SK-N-SH (cell line): ENCODE data around the gene CA6. TPM values are rescaled to one million over a fixed set of nuclear protein-coding genes. Genes with fewer than 3 reads are reported as not detected.
A peak's percentile ranks its signal among the peaks of the same experiment; 100 is the strongest.

Source experiments
- CTCF ChIA-PET: fragments of 300-600, 350-600 bp; formaldehyde crosslinking; extraction: SDS; loops from one replicate; lab custom pipeline; 2021; lab: Yijun Ruan, JAX
- POLR2A ChIA-PET: fragments of 350-600 bp; sonication (Branson Sonifier 250); formaldehyde crosslinking; extraction: SDS; loops from one replicate; lab custom pipeline; 2020; ENCODE audit warnings: antibody characterized with exemption, inconsistent platforms; lab: Yijun Ruan, JAX
- DNase-seq: peaks from one replicate; pipeline ENCODE4 v3.0.0; 2012
- H2AFZ ChIP-seq: fragments of 200-600 bp; sonication (generic); 2 replicates; pipeline ENCODE4 v1.8.1; 2016; ENCODE audit warnings: antibody characterized with exemption, mild to moderate bottlenecking, low read depth
- H3F3A ChIP-seq: fragments of 200-600 bp; sonication (generic); replicated peaks from 2 replicates; pipeline ENCODE3; 2016; ENCODE audit warnings: antibody characterized with exemption, mild to moderate bottlenecking; ENCODE audit not compliant: insufficient read depth
- H3K27ac ChIP-seq, 2 experiments: fragments of 200-500 bp in 1 of 2; fragments of 200-600 bp in 1 of 2; sonication (Bioruptor generic) in 1 of 2; sonication (generic), shearing (Covaris generic) in 1 of 2; 2 replicates each; pipeline versions ENCODE4 v1.5.1 to v1.6.1; 2014 to 2016; ENCODE audit warnings: low read depth in 2 of 2, inconsistent platforms in 1 of 2, low read length in 1 of 2, mild to moderate bottlenecking in 1 of 2, mixed read lengths in 1 of 2
- H3K27me3 ChIP-seq: fragments of 200-600 bp; sonication (generic), shearing (Covaris generic); 2 replicates; pipeline ENCODE4 v1.6.1; 2016; ENCODE audit warnings: mixed run types; ENCODE audit not compliant: insufficient read depth
- H3K36me3 ChIP-seq, 2 experiments: fragments of 200-500 bp in 1 of 2; fragments of 200-600 bp in 1 of 2; sonication (Bioruptor generic) in 1 of 2; sonication (generic) in 1 of 2; replicated peaks in 1 of 2; 2 replicates each; pipeline versions ENCODE3 to v1.5.1; 2014 to 2016; ENCODE audit warnings: low read length in 1 of 2, mild to moderate bottlenecking in 1 of 2; ENCODE audit not compliant: insufficient read depth in 2 of 2, control insufficient read depth in 1 of 2
- H3K4me1 ChIP-seq, 2 experiments: fragments of 200-500 bp in 1 of 2; fragments of 200-600 bp in 1 of 2; sonication (Bioruptor generic) in 1 of 2; sonication (generic), shearing (Covaris generic) in 1 of 2; 2 replicates each; pipeline versions ENCODE4 v1.5.1 to v1.6.1; 2014 to 2016; ENCODE audit warnings: low read depth in 1 of 2, low read length in 1 of 2, mixed run types in 1 of 2; ENCODE audit not compliant: insufficient read depth in 2 of 2, control insufficient read depth in 1 of 2
- H3K4me2 ChIP-seq: fragments of 200-600 bp; sonication (generic), shearing (Covaris generic); 2 replicates; pipeline ENCODE4 v1.6.1; 2017; ENCODE audit warnings: mixed run types
- H3K4me3 ChIP-seq, 2 experiments: fragments of 200-500 bp in 1 of 2; fragments of 200-600 bp in 1 of 2; sonication (Bioruptor generic) in 1 of 2; sonication (generic), shearing (Covaris generic) in 1 of 2; 2 replicates each; pipeline versions ENCODE4 v1.5.1 to v1.8.1; 2014 to 2016; ENCODE audit warnings: low read depth in 2 of 2, inconsistent platforms in 1 of 2, low read length in 1 of 2, mild to moderate bottlenecking in 1 of 2, mixed read lengths in 1 of 2, moderate library complexity in 1 of 2
- H3K79me2 ChIP-seq: fragments of 200-600 bp; sonication (generic); 2 replicates; pipeline ENCODE4 v1.8.1; 2017; ENCODE audit warnings: mild to moderate bottlenecking; ENCODE audit not compliant: insufficient read depth
- H3K9ac ChIP-seq: fragments of 200-600 bp; sonication (generic); 2 replicates; pipeline ENCODE4 v1.6.1; 2017; ENCODE audit warnings: mixed run types
- H3K9me2 ChIP-seq: fragments of 200-600 bp; sonication (generic); 2 replicates; pipeline ENCODE4 v1.6.1; 2017; ENCODE audit warnings: mixed run types
- H3K9me3 ChIP-seq: fragments of 200-600 bp; sonication (generic); 2 replicates; pipeline ENCODE4 v1.6.1; 2017; ENCODE audit warnings: mixed run types, mild to moderate bottlenecking, moderate library complexity
- H4K20me1 ChIP-seq: fragments of 200-600 bp; sonication (generic); 2 replicates; pipeline ENCODE4 v1.6.1; 2017; ENCODE audit warnings: mild to moderate bottlenecking, mixed run types; ENCODE audit not compliant: insufficient read depth
- CHD2 ChIP-seq: fragments of 150-350 bp; IDR thresholded peaks from 2 replicates; pipeline ENCODE4 v1.6.1; 2018; ENCODE audit warnings: low read length; ENCODE audit not compliant: partially characterized antibody
- ELF1 ChIP-seq: IDR thresholded peaks from 2 replicates; pipeline ENCODE4 v1.4.0; 2012
- FOXJ3 ChIP-seq: sonication (generic); formaldehyde crosslinking; IDR thresholded peaks from 2 replicates; pipeline ENCODE4 v1.5.1; 2020; ENCODE audit warnings: mild to moderate bottlenecking, missing genetic modification reagents
- FOXM1 ChIP-seq: IDR thresholded peaks from 2 replicates; pipeline ENCODE4 v1.4.0; 2012; ENCODE audit warnings: low read depth, mild to moderate bottlenecking
- GABPA ChIP-seq: IDR thresholded peaks from 2 replicates; pipeline ENCODE4 v1.4.0; 2012; ENCODE audit warnings: low read depth, mild to moderate bottlenecking
- GATA2 ChIP-seq: sonication (generic); formaldehyde crosslinking; IDR thresholded peaks from 2 replicates; pipeline ENCODE4 v1.5.0; 2020; ENCODE audit warnings: mild to moderate bottlenecking, missing genetic modification reagents
- MAX ChIP-seq: IDR thresholded peaks from 2 replicates; pipeline ENCODE4 v1.4.0; 2012; ENCODE audit warnings: low read depth
- MEF2A ChIP-seq: IDR thresholded peaks from 2 replicates; pipeline ENCODE4 v1.4.0; 2012; ENCODE audit warnings: low read depth, borderline replicate concordance
- MXI1 ChIP-seq: IDR thresholded peaks from 2 replicates; pipeline ENCODE4 v1.6.1; 2012; ENCODE audit warnings: mild to moderate bottlenecking, low read depth, low read length, improper control_type of control experiment
- NFIC ChIP-seq: IDR thresholded peaks from 2 replicates; pipeline ENCODE4 v1.4.0; 2012; ENCODE audit warnings: borderline replicate concordance
- POLR2AphosphoS5 ChIP-seq: IDR thresholded peaks from 2 replicates; pipeline ENCODE4 v1.6.1; 2012; ENCODE audit warnings: low read depth, low read length
- RAD21 ChIP-seq: IDR thresholded peaks from 2 replicates; pipeline ENCODE4 v1.6.1; 2012; ENCODE audit warnings: mild to moderate bottlenecking, low read length
- RCOR1 ChIP-seq: fragments of 150-350 bp; IDR thresholded peaks from 2 replicates; pipeline ENCODE4 v1.6.1; 2017; ENCODE audit warnings: antibody characterized with exemption, low read length
- RFX5 ChIP-seq: IDR thresholded peaks from 2 replicates; pipeline ENCODE4 v1.6.1; 2012; ENCODE audit warnings: mild to moderate bottlenecking, improper control_type of control experiment, low read length
- SMC3 ChIP-seq: IDR thresholded peaks from 2 replicates; pipeline ENCODE4 v1.6.1; 2012; ENCODE audit warnings: low read depth, low read length, improper control_type of control experiment
- TCF12 ChIP-seq: IDR thresholded peaks from 2 replicates; pipeline ENCODE4 v1.4.0; 2012
- TEAD4 ChIP-seq: IDR thresholded peaks from 2 replicates; pipeline ENCODE4 v1.4.0; 2012; ENCODE audit warnings: mild to moderate bottlenecking, borderline replicate concordance; ENCODE audit not compliant: insufficient read depth
- USF1 ChIP-seq: IDR thresholded peaks from 2 replicates; pipeline ENCODE4 v1.4.0; 2012; ENCODE audit warnings: low read depth, borderline replicate concordance
- USF2 ChIP-seq: fragments of 150-350 bp; IDR thresholded peaks from 2 replicates; pipeline ENCODE4 v1.6.1; 2017; ENCODE audit warnings: antibody characterized with exemption, low read length, low read depth, borderline replicate concordance
- YY1 ChIP-seq: IDR thresholded peaks from 2 replicates; pipeline ENCODE4 v1.4.0; 2012; ENCODE audit warnings: low read depth, mild to moderate bottlenecking
- ZBTB33 ChIP-seq: IDR thresholded peaks from 2 replicates; pipeline ENCODE4 v1.4.0; 2012; ENCODE audit warnings: low read depth, borderline replicate concordance
- WGBS: methylation state at CpG from one replicate; pipeline ENCODE4 v1.1.6; 2017; ENCODE audit warnings: low lambda C conversion rate; 5-methylcytosine and 5-hydroxymethylcytosine counted together
- polyA plus RNA-seq, 3 experiments: library from polyadenylated mRNA; depleted of rRNA; stranded (reverse); fragments of >200 nt; gene quantifications; 2 replicates each; pipeline ENCODE4 v1.2.3, GENCODE V29; 2012
- TF ChIP-seq, protein P1 (sequence below): fragments of 150-350 bp; IDR thresholded peaks from 2 replicates; pipeline ENCODE4 v1.6.1; 2016; ENCODE audit warnings: mild to moderate bottlenecking, low read depth, low read length
- TF ChIP-seq, protein P2 (sequence below): IDR thresholded peaks from 2 replicates; pipeline ENCODE4 v1.6.1; 2012; ENCODE audit warnings: mild to moderate bottlenecking, low read depth, low read length, moderate library complexity

The CA6 gene
- polyA plus RNA-seq, 1 of the 3 experiments (the other 2 are of a cell fraction), result not detected

GRCh38 chr1:8903908-8904650 is 41.6 kb upstream of the CA6 start:
- WGBS, result 50% methylated on average over 6 of the region's 6 CpGs
- Histone ChIP-seq H3K27ac (peak overlapping the region; percentile 41 to 80; a peak in 3 of 4 replicates), H3K4me3 (no peak overlapping the region), H3K4me1 (peaks cover 10 to 17% of the 10 kb centered on the region in 2 experiments; a peak in 3 of 4 replicates), H3F3A (peaks cover 43% of the 10 kb centered on the region), H2AFZ (no peak overlapping the region), H3K9ac (no peak overlapping the region; the same call in 1 of the 2 replicates), H3K27me3 (no peaks in the 10 kb centered on the region), H3K9me2 (no peaks in the 10 kb centered on the region), H3K36me3 (no peaks in the 10 kb centered on the region), H3K9me3 (no peaks in the 10 kb centered on the region), H3K4me2 (peak overlapping the region; percentile 48), H3K79me2 (no peaks in the 10 kb centered on the region), H4K20me1 (no peaks in the 10 kb centered on the region)
- POLR2A ChIA-PET, result no interaction called here
- CTCF ChIA-PET, result interaction anchor here (1.0 to 1.6 kb wide), 2 partner anchors 14 to 42 kb away, joined by 3 to 6 read pairs; no protein-coding TSS in a partner anchor
- peak; percentile 49 for DNase-seq
- TF ChIP-seq GABPA (no peak), CHD2 (no peak), TCF12 (peak; percentile 83), TEAD4 (peak; percentile 95), SMC3 (no peak), MEF2A (no peak; the same call in 1 of the 2 replicates), RCOR1 (no peak), FOXM1 (no peak), YY1 (peak; percentile 24; the same call in 1 of the 2 replicates), MXI1 (no peak), GATA2 (CRISPR knock-in tag) (no peak), ELF1 (no peak; the same call in 1 of the 2 replicates), POLR2AphosphoS5 (peak; percentile 59; the same call in 1 of the 2 replicates), RFX5 (no peak), ZBTB33 (no peak), RAD21 (no peak), NFIC (peak; percentile 99), USF2 (no peak), MAX (peak; percentile 27; the same call in 1 of the 2 replicates), FOXJ3 (no peak), USF1 (no peak)
- TF ChIP-seq, protein P1, sequence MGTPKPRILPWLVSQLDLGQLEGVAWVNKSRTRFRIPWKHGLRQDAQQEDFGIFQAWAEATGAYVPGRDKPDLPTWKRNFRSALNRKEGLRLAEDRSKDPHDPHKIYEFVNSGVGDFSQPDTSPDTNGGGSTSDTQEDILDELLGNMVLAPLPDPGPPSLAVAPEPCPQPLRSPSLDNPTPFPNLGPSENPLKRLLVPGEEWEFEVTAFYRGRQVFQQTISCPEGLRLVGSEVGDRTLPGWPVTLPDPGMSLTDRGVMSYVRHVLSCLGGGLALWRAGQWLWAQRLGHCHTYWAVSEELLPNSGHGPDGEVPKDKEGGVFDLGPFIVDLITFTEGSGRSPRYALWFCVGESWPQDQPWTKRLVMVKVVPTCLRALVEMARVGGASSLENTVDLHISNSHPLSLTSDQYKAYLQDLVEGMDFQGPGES, result no peak
- TF ChIP-seq, protein P2, sequence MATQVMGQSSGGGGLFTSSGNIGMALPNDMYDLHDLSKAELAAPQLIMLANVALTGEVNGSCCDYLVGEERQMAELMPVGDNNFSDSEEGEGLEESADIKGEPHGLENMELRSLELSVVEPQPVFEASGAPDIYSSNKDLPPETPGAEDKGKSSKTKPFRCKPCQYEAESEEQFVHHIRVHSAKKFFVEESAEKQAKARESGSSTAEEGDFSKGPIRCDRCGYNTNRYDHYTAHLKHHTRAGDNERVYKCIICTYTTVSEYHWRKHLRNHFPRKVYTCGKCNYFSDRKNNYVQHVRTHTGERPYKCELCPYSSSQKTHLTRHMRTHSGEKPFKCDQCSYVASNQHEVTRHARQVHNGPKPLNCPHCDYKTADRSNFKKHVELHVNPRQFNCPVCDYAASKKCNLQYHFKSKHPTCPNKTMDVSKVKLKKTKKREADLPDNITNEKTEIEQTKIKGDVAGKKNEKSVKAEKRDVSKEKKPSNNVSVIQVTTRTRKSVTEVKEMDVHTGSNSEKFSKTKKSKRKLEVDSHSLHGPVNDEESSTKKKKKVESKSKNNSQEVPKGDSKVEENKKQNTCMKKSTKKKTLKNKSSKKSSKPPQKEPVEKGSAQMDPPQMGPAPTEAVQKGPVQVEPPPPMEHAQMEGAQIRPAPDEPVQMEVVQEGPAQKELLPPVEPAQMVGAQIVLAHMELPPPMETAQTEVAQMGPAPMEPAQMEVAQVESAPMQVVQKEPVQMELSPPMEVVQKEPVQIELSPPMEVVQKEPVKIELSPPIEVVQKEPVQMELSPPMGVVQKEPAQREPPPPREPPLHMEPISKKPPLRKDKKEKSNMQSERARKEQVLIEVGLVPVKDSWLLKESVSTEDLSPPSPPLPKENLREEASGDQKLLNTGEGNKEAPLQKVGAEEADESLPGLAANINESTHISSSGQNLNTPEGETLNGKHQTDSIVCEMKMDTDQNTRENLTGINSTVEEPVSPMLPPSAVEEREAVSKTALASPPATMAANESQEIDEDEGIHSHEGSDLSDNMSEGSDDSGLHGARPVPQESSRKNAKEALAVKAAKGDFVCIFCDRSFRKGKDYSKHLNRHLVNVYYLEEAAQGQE, result 0 out of 2 replicates have a peak, but pooled peaks have one; percentile 39
